ENCODE results near the gene PCNX3. TPM values are rescaled to one million over a fixed set of nuclear protein-coding genes. Genes with fewer than 3 reads are reported as not detected.
"Not testable (repeated sequence)": the region's sequence is repeated elsewhere in the genome, so short reads cannot be mapped to it uniquely, and the experiment has no call there.

PCNX3 gene
- total and polyA plus RNA-seq, 5 donors from 2014 or later: 1.9 to 61.3 (median 2.5) TPM

DNA sequence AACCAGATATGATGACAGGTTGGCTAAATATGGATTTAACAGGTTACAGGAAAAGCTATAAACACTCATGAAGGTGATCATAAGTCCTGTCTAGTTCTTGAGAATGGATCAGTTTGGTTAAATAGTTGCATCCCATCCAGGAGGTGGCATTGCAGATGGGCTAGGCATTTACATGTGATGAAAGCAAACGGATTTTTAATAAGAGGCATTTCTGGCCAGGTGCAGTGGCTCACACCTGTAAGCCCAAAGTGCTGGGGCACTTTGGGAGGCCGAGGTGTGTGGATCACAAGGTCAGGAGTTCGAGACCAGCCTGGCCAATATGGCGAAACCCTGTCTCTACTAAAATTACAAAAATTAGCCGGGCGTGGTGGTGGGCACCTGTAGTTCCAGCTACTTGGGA is 67.9 kb downstream of the PCNX3 start:
- not testable (repeated sequence) for H3K36me3 ChIP-seq (ENCODE audit: control insufficient read depth, insufficient read depth, low read length); H3K27ac Mint-ChIP-seq; ATAC-seq (ENCODE audit: low read depth in 2 of 2); H3K27me3 Mint-ChIP-seq; H3K27me3 ChIP-seq (ENCODE audit: control insufficient read depth, insufficient read depth, low read length); H3K9me3 Mint-ChIP-seq; DNase-seq; H3K9me3 ChIP-seq (ENCODE audit: control insufficient read depth in 2 of 2, low read length in 2 of 2); H3K4me1 Mint-ChIP-seq; H3K4me3 ChIP-seq (ENCODE audit: low read depth, low read length); H3K4me1 ChIP-seq (ENCODE audit: control insufficient read depth, insufficient read depth, low read length, poor library complexity, severe bottlenecking); H3K27ac ChIP-seq (ENCODE audit: insufficient read depth, low read length, poor library complexity, severe bottlenecking); H3K36me3 Mint-ChIP-seq; H3K4me3 Mint-ChIP-seq

- H3K4me3 ChIP-seq (ENCODE audit: low read depth, low read length): no peak overlapping the region
- H3K36me3 ChIP-seq (ENCODE audit: control insufficient read depth, insufficient read depth, low read length): no peaks in the 10 kb centered on the region
- DNase-seq: no peak
- H3K4me1 ChIP-seq (ENCODE audit: control insufficient read depth, insufficient read depth, low read length, poor library complexity, severe bottlenecking): no peaks in the 10 kb centered on the region
- Mint-ChIP-seq H3K4me1 (no peaks in the 10 kb centered on the region), H3K4me3 (no peak overlapping the region), H3K36me3 (no peaks in the 10 kb centered on the region), H3K27me3 (peaks cover 9% of the 10 kb centered on the region), H3K9me3 (no peaks in the 10 kb centered on the region), H3K27ac (no peak overlapping the region)
- ATAC-seq (ENCODE audit: low read depth in 2 of 2): no peak
- H3K27ac ChIP-seq (ENCODE audit: insufficient read depth, low read length, poor library complexity, severe bottlenecking): no peak overlapping the region
- H3K27me3 ChIP-seq (ENCODE audit: control insufficient read depth, insufficient read depth, low read length): peaks cover 7% of the 10 kb centered on the region
- no peaks in the 10 kb centered on the region for H3K9me3 ChIP-seq (ENCODE audit: control insufficient read depth in 2 of 2, low read length in 2 of 2)
Observed at GRCh38 chr11:65685981-65686380, 70.4 kb downstream of the PCNX3 start.

Other genes starting within 250 kb of the PCNX3 start
- 40.3 TPM for gene SLC25A45, start 233.1 kb upstream of the PCNX3 start, total RNA-seq
- 10 to 100 TPM; 11.1 to 16.9 (median 13.8) TPM for gene SLC25A45, start 233.1 kb upstream of the PCNX3 start, polyA plus RNA-seq
- 47.4 TPM for gene FRMD8, start 229.1 kb upstream of the PCNX3 start, total RNA-seq
- gene FRMD8, start 229.1 kb upstream of the PCNX3 start, polyA plus RNA-seq: 10 to 100 TPM; 48.7 to 55.1 (median 53.9) TPM
- gene NEAT1, start 193.0 kb upstream of the PCNX3 start, total RNA-seq: 890 TPM
- 1 to 10 TPM; 1.4 to 3.1 (median 1.9) TPM for gene NEAT1, start 193.0 kb upstream of the PCNX3 start, polyA plus RNA-seq
- 36,047 TPM for gene MALAT1, start 116.7 kb upstream of the PCNX3 start, total RNA-seq
- gene MALAT1, start 116.7 kb upstream of the PCNX3 start, polyA plus RNA-seq: 1,000 to 10,000 TPM; 2,329 to 3,603 (median 2,794) TPM
- 59.0 TPM for gene SCYL1, start 90.7 kb upstream of the PCNX3 start, total RNA-seq
- 10 to 100 TPM; 24.3 to 31.2 (median 29.0) TPM for gene SCYL1, start 90.7 kb upstream of the PCNX3 start, polyA plus RNA-seq
- 132 TPM for gene LTBP3, start 57.4 kb upstream of the PCNX3 start, total RNA-seq
- gene LTBP3, start 57.4 kb upstream of the PCNX3 start, polyA plus RNA-seq: 10 to 100 TPM in 2 of 4 donors, 1 to 10 TPM in 2; 9.2 to 15.0 (median 11.9) TPM
- gene ZNRD2, start 45.3 kb upstream of the PCNX3 start, total RNA-seq: 34.6 TPM
- 10 to 100 TPM; 64.6 to 84.7 (median 73.1) TPM for gene ZNRD2, start 45.3 kb upstream of the PCNX3 start, polyA plus RNA-seq
- gene FAM89B, start 43.2 kb upstream of the PCNX3 start, total RNA-seq: 49.4 TPM
- gene FAM89B, start 43.2 kb upstream of the PCNX3 start, polyA plus RNA-seq: 100 to 1,000 TPM in 3 of 4 donors, 10 to 100 TPM in 1; 77.1 to 158 (median 115) TPM
- gene EHBP1L1, start 39.7 kb upstream of the PCNX3 start, total RNA-seq: 143 TPM
- gene EHBP1L1, start 39.7 kb upstream of the PCNX3 start, polyA plus RNA-seq: 10 to 100 TPM in 1 of 4 donors, 1 to 10 TPM in 3; 7.8 to 11.6 (median 8.7) TPM
- gene KCNK7, start 20.0 kb upstream of the PCNX3 start, total RNA-seq: 5.5 TPM
- 1 to 10 TPM in 1 of 4 donors, under 1 TPM in 2, not detected in 1; 0.19 to 1.5 (median 0.76) TPM for gene KCNK7, start 20.0 kb upstream of the PCNX3 start, polyA plus RNA-seq
- 73.1 TPM for gene MAP3K11, start 1.6 kb upstream of the PCNX3 start, total RNA-seq
- 10 to 100 TPM in 2 of 4 donors, 1 to 10 TPM in 2; 8.1 to 11.6 (median 9.8) TPM for gene MAP3K11, start 1.6 kb upstream of the PCNX3 start, polyA plus RNA-seq
- 200 TPM for gene SIPA1, start 22.3 kb downstream of the PCNX3 start, total RNA-seq
- 10 to 100 TPM; 74.7 to 91.5 (median 83.1) TPM for gene SIPA1, start 22.3 kb downstream of the PCNX3 start, polyA plus RNA-seq
- 295 TPM for gene RELA, start 47.1 kb downstream of the PCNX3 start, total RNA-seq
- 10 to 100 TPM; 40.3 to 66.1 (median 53.3) TPM for gene RELA, start 47.1 kb downstream of the PCNX3 start, polyA plus RNA-seq
- 127 TPM for gene KAT5, start 96.5 kb downstream of the PCNX3 start, total RNA-seq
- gene KAT5, start 96.5 kb downstream of the PCNX3 start, polyA plus RNA-seq: 10 to 100 TPM; 45.4 to 62.7 (median 55.7) TPM
- gene RNASEH2C, start 105.0 kb downstream of the PCNX3 start, total RNA-seq: 28.3 TPM
- 10 to 100 TPM; 60.6 to 83.8 (median 72.6) TPM for gene RNASEH2C, start 105.0 kb downstream of the PCNX3 start, polyA plus RNA-seq
- gene AP5B1, start 165.2 kb downstream of the PCNX3 start, total RNA-seq: 16.8 TPM
- 10 to 100 TPM in 1 of 4 donors, 1 to 10 TPM in 3; 7.6 to 10.8 (median 9.5) TPM for gene AP5B1, start 165.2 kb downstream of the PCNX3 start, polyA plus RNA-seq
- gene OVOL1, start 171.3 kb downstream of the PCNX3 start, total RNA-seq: not detected
- not detected for gene OVOL1, start 171.3 kb downstream of the PCNX3 start, polyA plus RNA-seq
- gene SNX32, start 218.2 kb downstream of the PCNX3 start, total RNA-seq: 0.44 TPM
- 1 to 10 TPM in 1 of 4 donors, under 1 TPM in 3; 0.32 to 1.3 (median 0.48) TPM for gene SNX32, start 218.2 kb downstream of the PCNX3 start, polyA plus RNA-seq
- 737 TPM for gene CFL1, start 242.4 kb downstream of the PCNX3 start, total RNA-seq
- 1,000 to 10,000 TPM; 2,250 to 3,209 (median 2,591) TPM for gene CFL1, start 242.4 kb downstream of the PCNX3 start, polyA plus RNA-seq
- 51.1 TPM for gene MUS81, start 244.7 kb downstream of the PCNX3 start, total RNA-seq
- 10 to 100 TPM; 22.7 to 24.6 (median 23.6) TPM for gene MUS81, start 244.7 kb downstream of the PCNX3 start, polyA plus RNA-seq

Data from CD4-positive, CD25-positive, alpha-beta regulatory T cell (primary cell).